ENCODE results near the gene CYBC1.
"Not testable (repeated sequence)": the region's sequence is repeated elsewhere in the genome, so short reads cannot be mapped to it uniquely, and the experiment has no call there.

The CYBC1 gene

GRCh38 chr17:82415786-82416185, 34.8 kb downstream of the CYBC1 start:
- H3K4me3 ChIP-seq = no peak overlapping the region
- H3K27ac ChIP-seq = no peak overlapping the region

- no peak overlapping the region for H3K27ac ChIP-seq
Observed at GRCh38 chr17:82415336-82415735, 35.2 kb downstream of the CYBC1 start.

GRCh38 chr17:82414548-82415281, 35.8 kb downstream of the CYBC1 start:
- no peak overlapping the region for H3K27ac ChIP-seq
- no peak overlapping the region for H3K4me3 ChIP-seq

More at GRCh38 chr17:82415336-82415735, 35.2 kb downstream of the CYBC1 start:
- no peak overlapping the region for H3K4me3 ChIP-seq

- no peak overlapping the region for H3K4me3 ChIP-seq
- H3K27ac ChIP-seq = no peak overlapping the region
Observed at GRCh38 chr17:82412535-82413520, 37.7 kb downstream of the CYBC1 start.

GRCh38 chr17:82412081-82412480, 38.5 kb downstream of the CYBC1 start:
- H3K27ac ChIP-seq, H3K4me3 ChIP-seq: not testable (repeated sequence)

GRCh38 chr17:82411396-82412053, 39.0 kb downstream of the CYBC1 start:
- H3K4me3 ChIP-seq = no peak overlapping the region
- no peak overlapping the region for H3K27ac ChIP-seq

GRCh38 chr17:82410014-82410716, 40.4 kb downstream of the CYBC1 start:
- H3K27ac ChIP-seq = no peak overlapping the region
- H3K4me3 ChIP-seq = no peak overlapping the region

GRCh38 chr17:82408938-82409318, 41.6 kb downstream of the CYBC1 start:
- Histone ChIP-seq H3K27ac (no peak overlapping the region), H3K4me3 (no peak overlapping the region)

- no peak overlapping the region for H3K27ac ChIP-seq
- no peak overlapping the region for H3K4me3 ChIP-seq
Observed at GRCh38 chr17:82408288-82408937, 42.1 kb downstream of the CYBC1 start.

GRCh38 chr17:82407255-82407654, 43.3 kb downstream of the CYBC1 start:
- Histone ChIP-seq H3K4me3 (no peak overlapping the region), H3K27ac (no peak overlapping the region)

- no peak overlapping the region for H3K4me3 ChIP-seq
- no peak overlapping the region for H3K27ac ChIP-seq
Observed at GRCh38 chr17:82406131-82406671, 44.4 kb downstream of the CYBC1 start.

GRCh38 chr17:82405051-82405450, 45.5 kb downstream of the CYBC1 start:
- Histone ChIP-seq H3K4me3 (no peak overlapping the region), H3K27ac (no peak overlapping the region)

GRCh38 chr17:82403662-82404660, 46.6 kb downstream of the CYBC1 start:
- no peak overlapping the region for H3K27ac ChIP-seq
- no peak overlapping the region for H3K4me3 ChIP-seq

GRCh38 chr17:82402865-82403264, 47.7 kb downstream of the CYBC1 start:
- H3K4me3 ChIP-seq = no peak overlapping the region
- H3K27ac ChIP-seq = no peak overlapping the region

- Histone ChIP-seq H3K27ac (peak overlapping the region in 12 of 21 experiments; percentile 2 to 82 (median 58)), H3K4me3 (peak overlapping the region in 1 of 7 experiments; percentile 6)
Observed at GRCh38 chr17:82400830-82401229, 49.7 kb downstream of the CYBC1 start.

- Histone ChIP-seq H3K4me3 (no peak overlapping the region), H3K27ac (peak overlapping the region in 18 of 21 experiments; percentile 2 to 82 (median 62))
Observed at GRCh38 chr17:82400206-82400605, 50.3 kb downstream of the CYBC1 start.

- H3K4me3 ChIP-seq = no peak overlapping the region
Observed at GRCh38 chr17:82399601-82400101, 50.9 kb downstream of the CYBC1 start.

More at GRCh38 chr17:82399601-82400101, 50.9 kb downstream of the CYBC1 start:
- peak overlapping the region in 18 of 21 experiments; percentile 2 to 82 (median 62) for H3K27ac ChIP-seq

Measured in skin epidermis (tissue), 12 donors.